DMS 273 treated with DMSO at 0.1 percent for 48 hours (cell line): Measurements from ENCODE around the gene DHCR24.

ENCODE experiments used
- DNase-seq: peaks from one replicate; lab custom pipeline; 2025; lab: John Stamatoyannopoulos, UW

The DHCR24 gene

GRCh38 chr1:54864460-54865208 is 22.4 kb downstream of the DHCR24 start:
- DNase-seq = no peak

DNA sequence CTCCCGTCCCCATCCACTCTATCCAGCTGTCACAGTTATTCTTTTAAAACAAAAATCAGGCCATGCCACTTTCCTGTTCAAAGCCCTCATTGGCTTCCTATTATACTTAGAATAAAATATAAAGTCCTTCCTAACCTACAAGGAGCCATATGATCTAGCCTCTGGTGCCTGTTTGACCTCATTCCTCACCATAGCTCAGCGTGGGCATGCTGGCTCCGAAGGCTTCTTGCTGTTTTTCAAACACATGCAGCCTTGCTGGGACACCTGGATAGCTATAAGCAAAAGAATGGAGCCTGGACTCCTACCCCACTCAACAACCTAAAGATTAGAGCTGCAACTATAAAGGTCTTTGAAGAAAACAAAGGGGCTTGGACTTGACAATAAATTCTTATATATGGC is 23.7 kb downstream of the DHCR24 start:
- DNase-seq = no peak

GRCh38 chr1:54861070-54861761 is 25.8 kb downstream of the DHCR24 start:
- DNase-seq = no peak

GRCh38 chr1:54859700-54860391 is 27.1 kb downstream of the DHCR24 start:
- no peak for DNase-seq

DNA sequence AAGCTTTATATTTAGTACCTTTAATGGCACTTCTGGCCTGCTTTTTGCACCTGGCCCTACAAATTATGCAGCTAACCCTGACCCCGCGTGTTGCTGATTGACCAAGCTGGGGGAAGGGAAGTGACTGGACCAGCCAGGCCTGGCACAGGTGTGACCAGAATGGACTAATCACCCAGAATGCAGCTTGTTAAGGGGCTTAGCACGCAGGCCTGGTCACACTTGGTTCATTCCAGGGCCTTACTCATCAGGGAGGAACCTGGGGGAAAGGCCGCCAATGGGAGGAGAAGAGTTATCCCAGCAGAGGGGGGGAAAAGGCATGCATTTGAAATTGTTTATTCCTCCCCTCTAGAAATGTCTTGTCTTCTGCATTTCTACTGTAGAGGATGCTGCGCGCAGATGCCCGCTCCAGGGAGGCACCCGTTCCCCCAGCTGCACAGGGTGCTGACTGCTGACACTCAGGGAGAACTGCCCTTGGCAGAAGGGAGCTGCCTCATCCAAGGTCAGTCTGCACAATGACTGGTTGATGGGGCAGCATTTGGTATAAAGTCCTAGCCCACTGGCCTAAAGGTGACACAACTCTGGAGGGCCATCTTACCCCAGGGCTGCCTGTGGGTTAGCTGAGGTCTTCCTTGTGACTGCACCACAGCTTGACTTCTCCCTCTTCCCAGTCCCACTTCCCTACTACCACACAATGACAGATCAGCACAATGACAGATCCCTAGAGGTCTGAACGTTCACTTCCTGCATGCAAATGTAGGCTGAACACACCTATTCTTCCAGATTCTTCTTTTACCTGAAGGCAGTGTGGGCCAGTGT is 29.0 kb downstream of the DHCR24 start:
- no peak for DNase-seq

- no peak for DNase-seq
Observed at GRCh38 chr1:54857141-54857540, 29.9 kb downstream of the DHCR24 start.

DNA sequence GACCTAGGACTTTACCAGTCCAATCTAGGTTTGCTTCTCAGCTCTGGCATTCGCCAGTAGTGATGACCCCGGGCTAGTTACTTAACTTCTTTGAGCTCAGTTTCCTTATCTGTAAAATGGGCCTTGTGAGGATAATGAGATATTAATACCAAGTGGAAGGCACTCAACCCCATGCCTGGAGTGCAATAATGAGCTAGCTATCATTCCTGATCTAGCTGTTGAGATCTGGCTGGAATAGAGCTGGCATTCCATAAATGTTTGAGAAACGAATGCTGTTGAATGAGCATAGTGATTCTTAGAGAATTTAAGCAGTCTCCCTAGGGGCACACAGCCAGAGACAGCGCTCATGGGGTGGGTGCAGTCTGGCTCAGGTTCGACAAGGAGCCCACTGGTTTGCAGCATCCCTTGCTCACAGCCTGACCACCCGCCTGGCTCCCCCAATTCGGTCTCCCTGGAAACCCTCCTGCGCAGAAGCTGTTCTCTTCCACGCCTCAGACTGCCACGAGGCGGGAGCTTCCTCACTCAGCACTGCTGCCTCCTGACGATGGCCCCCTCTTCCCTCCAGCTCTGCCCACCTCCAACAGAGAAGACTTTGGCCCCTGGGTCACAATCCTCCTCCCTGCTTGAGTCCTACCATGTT is 32.5 kb downstream of the DHCR24 start:
- no peak for DNase-seq

GRCh38 chr1:54853793-54854370 is 33.1 kb downstream of the DHCR24 start:
- no peak for DNase-seq

- DNase-seq = no peak
Observed at GRCh38 chr1:54853096-54853792, 33.8 kb downstream of the DHCR24 start.

- DNase-seq = no peak
Observed at GRCh38 chr1:54851936-54852524, 35.0 kb downstream of the DHCR24 start.

GRCh38 chr1:54851406-54851805 is 35.6 kb downstream of the DHCR24 start:
- no peak for DNase-seq

- no peak for DNase-seq
Observed at GRCh38 chr1:54850737-54851136, 36.3 kb downstream of the DHCR24 start.

DNA sequence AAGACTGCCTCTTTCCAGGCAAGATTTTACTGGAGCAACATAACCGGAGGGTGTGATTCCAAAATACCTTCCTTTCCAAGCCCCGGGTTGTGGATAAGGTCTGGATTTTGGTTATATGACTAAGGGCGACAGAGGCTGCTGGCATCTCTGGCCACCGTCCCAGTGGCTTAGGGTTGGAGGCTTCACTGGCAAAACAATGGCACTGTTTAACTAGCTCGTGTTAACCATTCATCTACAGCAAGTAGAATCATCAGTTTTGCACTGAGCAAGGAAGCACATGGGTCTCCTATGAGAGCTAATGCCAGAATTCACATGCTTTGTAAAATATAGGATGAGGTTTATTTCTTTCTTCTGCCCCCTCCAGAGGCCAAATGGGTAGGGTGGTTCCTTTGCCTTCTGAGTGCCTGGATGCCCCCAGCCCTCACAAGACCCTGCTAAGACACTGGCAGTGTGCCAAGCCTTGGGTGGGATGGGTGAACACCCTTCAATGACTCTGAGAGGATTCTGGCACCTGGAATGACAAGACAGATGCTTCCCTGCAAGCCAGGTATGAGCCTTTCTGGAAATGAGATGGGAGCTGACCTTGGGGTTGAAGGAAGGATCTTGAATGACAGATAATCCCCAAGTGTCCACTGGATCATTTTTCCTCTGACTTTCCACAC is 36.8 kb downstream of the DHCR24 start:
- no peak for DNase-seq

DNA sequence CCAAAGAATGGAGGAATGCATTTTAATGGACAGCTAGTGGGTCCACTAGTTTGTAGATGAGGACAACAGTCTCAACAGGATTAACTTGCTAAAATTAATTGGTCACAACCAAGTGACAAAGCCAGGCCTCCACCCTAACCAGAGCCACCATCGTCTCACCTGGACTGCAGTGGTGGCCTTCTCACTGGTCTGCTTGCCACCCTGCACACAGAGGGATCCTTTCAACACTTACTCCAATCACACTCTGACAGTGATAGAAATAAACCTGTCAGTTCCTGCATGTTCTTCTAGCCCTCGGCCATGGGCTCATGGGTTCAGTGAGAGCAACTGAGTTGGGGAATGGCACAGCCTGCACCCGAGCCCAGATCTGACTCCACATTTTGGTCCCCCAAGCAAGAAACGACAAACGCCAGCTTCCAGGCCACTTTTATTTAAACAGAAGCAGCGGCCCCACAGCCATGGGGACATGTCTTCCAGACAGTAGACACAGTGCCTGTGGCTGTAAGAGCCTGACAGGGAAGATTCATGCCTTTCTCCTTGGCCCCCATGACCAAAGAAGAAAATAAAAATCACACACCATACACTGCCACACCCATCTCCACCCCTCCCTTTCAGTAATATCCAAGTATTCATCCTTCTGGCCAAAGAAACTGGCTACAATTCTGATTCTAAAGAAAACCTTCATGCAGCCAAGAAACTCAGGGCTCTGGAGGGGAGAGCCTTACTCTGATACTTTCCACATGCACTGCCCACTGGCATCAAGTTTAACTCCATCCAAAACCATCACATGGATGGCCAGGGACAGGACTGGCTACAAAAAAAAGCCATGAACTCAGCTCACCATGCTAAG is 37.6 kb downstream of the DHCR24 start:
- DNase-seq = no peak

GRCh38 chr1:54848134-54848948 is 38.7 kb downstream of the DHCR24 start:
- DNase-seq = no peak

- DNase-seq = no peak
Observed at GRCh38 chr1:54846716-54847284, 40.2 kb downstream of the DHCR24 start.

DNA sequence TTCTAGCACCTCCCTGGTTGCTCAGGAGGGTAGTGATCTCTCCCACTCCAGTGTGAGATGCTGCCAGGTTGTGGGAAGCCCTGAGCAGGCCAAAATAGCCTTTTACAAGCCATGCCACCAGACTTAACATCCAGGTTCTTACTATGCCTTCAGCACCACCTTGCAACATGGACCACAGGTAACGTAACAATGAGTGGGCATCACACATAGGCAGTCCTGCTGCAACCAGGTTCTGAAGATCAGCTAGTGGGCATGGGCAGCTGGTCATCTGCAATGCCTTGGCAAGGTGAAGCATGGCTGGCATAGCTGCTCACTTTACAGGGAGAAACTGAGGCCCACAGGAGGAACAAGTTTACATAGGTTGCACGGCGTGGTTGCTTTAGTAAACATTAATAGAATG is 40.7 kb downstream of the DHCR24 start:
- no peak for DNase-seq

- DNase-seq = no peak
Observed at GRCh38 chr1:54845772-54846171, 41.2 kb downstream of the DHCR24 start.
